Measurements from ENCODE around the gene TM6SF1.

DNA sequence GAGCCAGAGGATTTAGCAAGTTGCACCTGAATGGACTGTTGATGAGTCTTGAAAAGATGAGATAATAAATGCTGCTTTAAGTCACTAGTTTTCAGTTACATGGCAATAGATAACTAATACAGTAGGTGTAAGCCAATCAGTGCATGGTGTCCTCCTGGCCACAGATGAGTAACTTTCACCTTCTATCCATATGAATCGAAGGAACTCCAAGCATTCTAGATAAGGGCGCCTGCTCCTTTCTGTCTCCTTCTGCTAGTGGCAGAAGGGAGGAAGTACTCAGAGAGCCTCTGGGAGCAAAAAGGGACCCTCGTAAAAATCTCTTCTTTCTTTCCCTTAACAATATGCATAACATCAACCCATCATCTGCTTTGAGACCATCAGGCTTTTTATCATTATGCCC lies 37.3 kb downstream of the TM6SF1 start:
- TF ChIP-seq, protein P1, sequence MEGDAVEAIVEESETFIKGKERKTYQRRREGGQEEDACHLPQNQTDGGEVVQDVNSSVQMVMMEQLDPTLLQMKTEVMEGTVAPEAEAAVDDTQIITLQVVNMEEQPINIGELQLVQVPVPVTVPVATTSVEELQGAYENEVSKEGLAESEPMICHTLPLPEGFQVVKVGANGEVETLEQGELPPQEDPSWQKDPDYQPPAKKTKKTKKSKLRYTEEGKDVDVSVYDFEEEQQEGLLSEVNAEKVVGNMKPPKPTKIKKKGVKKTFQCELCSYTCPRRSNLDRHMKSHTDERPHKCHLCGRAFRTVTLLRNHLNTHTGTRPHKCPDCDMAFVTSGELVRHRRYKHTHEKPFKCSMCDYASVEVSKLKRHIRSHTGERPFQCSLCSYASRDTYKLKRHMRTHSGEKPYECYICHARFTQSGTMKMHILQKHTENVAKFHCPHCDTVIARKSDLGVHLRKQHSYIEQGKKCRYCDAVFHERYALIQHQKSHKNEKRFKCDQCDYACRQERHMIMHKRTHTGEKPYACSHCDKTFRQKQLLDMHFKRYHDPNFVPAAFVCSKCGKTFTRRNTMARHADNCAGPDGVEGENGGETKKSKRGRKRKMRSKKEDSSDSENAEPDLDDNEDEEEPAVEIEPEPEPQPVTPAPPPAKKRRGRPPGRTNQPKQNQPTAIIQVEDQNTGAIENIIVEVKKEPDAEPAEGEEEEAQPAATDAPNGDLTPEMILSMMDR (optimal IDR thresholded peaks at IDR 0.05 in 1 of 3, IDR thresholded peaks at IDR 0.05 in 1 of 3, conservative IDR thresholded peaks at IDR 0.05 in 1 of 3; ENCODE audit: extremely low read depth in 1 of 3, insufficient read depth in 2 of 3, low read length in 3 of 3) = no peak
- TF ChIP-seq EZH2 (IDR thresholded peaks at IDR 0.05; ENCODE audit: low read length) = no peak
